AG09309 (cell line): ENCODE measurements around the gene TEDDM1.

Source experiments
- DNase-seq: peaks from one replicate; pipeline ENCODE4 v3.0.0-alpha.2; 2010; ENCODE audit warnings: low read depth
- H3K4me3 ChIP-seq: 2 replicates; pipeline ENCODE4 v1.5.1; 2011; ENCODE audit warnings: mild to moderate bottlenecking, low read depth, low read length, moderate library complexity; ENCODE audit not compliant: control insufficient read depth
- CTCF ChIP-seq: IDR thresholded peaks from 2 replicates; pipeline ENCODE4 v1.5.1; 2011; ENCODE audit warnings: mild to moderate bottlenecking, low read depth, low read length, inconsistent platforms; ENCODE audit not compliant: insufficient read depth, control insufficient read depth; ENCODE audit errors: missing control alignments

The TEDDM1 gene

GRCh38 chr1:182441719-182442118 lies 41.3 kb upstream of the TEDDM1 start:
- TF ChIP-seq CTCF: no peak
- no peak for DNase-seq
- no peak overlapping the region for H3K4me3 ChIP-seq

GRCh38 chr1:182438326-182438725 lies 37.9 kb upstream of the TEDDM1 start:
- no peak overlapping the region for H3K4me3 ChIP-seq
- no peak for TF ChIP-seq CTCF
- no peak for DNase-seq

GRCh38 chr1:182433580-182433979 lies 33.1 kb upstream of the TEDDM1 start:
- no peak for DNase-seq
- H3K4me3 ChIP-seq: no peak overlapping the region
- TF ChIP-seq CTCF: no peak

- no peak overlapping the region for H3K4me3 ChIP-seq
- TF ChIP-seq CTCF: no peak
- no peak for DNase-seq
These were observed 30.8 kb upstream of the TEDDM1 start for GRCh38 chr1:182431278-182431677.

GRCh38 chr1:182430263-182431068 lies 30.0 kb upstream of the TEDDM1 start:
- no peak overlapping the region for H3K4me3 ChIP-seq
- no peak for TF ChIP-seq CTCF
- no peak for DNase-seq

GRCh38 chr1:182428043-182428442 lies 27.6 kb upstream of the TEDDM1 start:
- no peak for TF ChIP-seq CTCF
- DNase-seq: no peak
- H3K4me3 ChIP-seq: no peak overlapping the region
